T-helper 2 cell treated with Interferon-gamma antibody and Interleukin-4, amounts not matched to agents 100 ng/mL and 5 ng/mL, for 36 hours (primary cell): ENCODE measurements around the gene AGAP1. TPM values are rescaled to one million over a fixed set of nuclear protein-coding genes. Genes with fewer than 3 reads are reported as not detected.

Source experiments
- intact Hi-C: fragments of 100-400 bp; cut with micrococcal nuclease; formaldehyde crosslinking; loops from one replicate; pipeline ENCODE4 v1.15.1; 2023
- total RNA-seq: library from RNA; stranded (reverse); gene quantifications from 2 replicates; pipeline ENCODE4 v1.2.3, GENCODE V29; 2022

The AGAP1 gene
- total RNA-seq, 1 donor from 2014 or later, result 1.4 TPM

- intact Hi-C loops, result no loop called here
Measured at GRCh38 chr2:235630718-235631296, 137.0 kb downstream of the AGAP1 start.

- intact Hi-C loops, result no loop called here
Measured at GRCh38 chr2:235634435-235635158, 140.8 kb downstream of the AGAP1 start.

- intact Hi-C loops, result no loop called here
Measured at GRCh38 chr2:235636546-235636945, 142.7 kb downstream of the AGAP1 start.

GRCh38 chr2:235637896-235638295 is 144.1 kb downstream of the AGAP1 start:
- intact Hi-C loops, result no loop called here

GRCh38 chr2:235638541-235639427 is 144.9 kb downstream of the AGAP1 start:
- intact Hi-C loops, result no loop called here

- intact Hi-C loops, result no loop called here
Measured at GRCh38 chr2:235639428-235639773, 145.6 kb downstream of the AGAP1 start.

- intact Hi-C loops, result no loop called here
Measured at GRCh38 chr2:235639885-235640284, 146.0 kb downstream of the AGAP1 start.

- intact Hi-C loops, result no loop called here
Measured at GRCh38 chr2:235640377-235640776, 146.5 kb downstream of the AGAP1 start.

- intact Hi-C loops, result no loop called here
Measured at GRCh38 chr2:235640926-235641723, 147.3 kb downstream of the AGAP1 start.

- intact Hi-C loops, result no loop called here
Measured at GRCh38 chr2:235641956-235642355, 148.1 kb downstream of the AGAP1 start.

GRCh38 chr2:235642446-235643098 is 148.7 kb downstream of the AGAP1 start:
- intact Hi-C loops, result no loop called here

GRCh38 chr2:235643680-235644511 is 150.1 kb downstream of the AGAP1 start:
- intact Hi-C loops, result no loop called here

GRCh38 chr2:235647264-235647663 is 153.4 kb downstream of the AGAP1 start:
- intact Hi-C loops, result no loop called here

GRCh38 chr2:235647877-235648276 is 154.0 kb downstream of the AGAP1 start:
- intact Hi-C loops, result no loop called here

GRCh38 chr2:235649418-235649817 is 155.6 kb downstream of the AGAP1 start:
- intact Hi-C loops, result no loop called here

GRCh38 chr2:235651643-235652042 is 157.8 kb downstream of the AGAP1 start:
- intact Hi-C loops, result no loop called here

- intact Hi-C loops, result no loop called here
Measured at GRCh38 chr2:235654103-235654813, 160.4 kb downstream of the AGAP1 start.

- intact Hi-C loops, result no loop called here
Measured at GRCh38 chr2:235658351-235659174, 164.7 kb downstream of the AGAP1 start.
